ENCODE results near the gene MT1A. TPM values are rescaled to one million over a fixed set of nuclear protein-coding genes. Genes with fewer than 3 reads are reported as not detected.

MT1A gene
- total and polyA plus RNA-seq, 10 of the 15 experiments (the other 5 are each of a cell fraction or from before 2014, with no cell fraction given), result not detected

GRCh38 chr16:56608876-56609462 lies 29.5 kb upstream of the MT1A start:
- intact Hi-C loops (cut with micrococcal nuclease; ENCODE audit: unreplicated experiment) (loop anchor here (1.0 kb wide), 2 partner anchors 21 to 73 kb away; partner anchors contain the start of gene MT1X), in situ Hi-C loops (cut with MboI) (no loop called here)
- POLR2A ChIA-PET, result interaction anchor here (1.2 to 1.7 kb wide), 3 partner anchors 17 to 74 kb away, joined by 3 to 6 read pairs (median 3); partner anchors contain the start of genes MT1E and MT1X
- under 1% methylated on average over 21 of the region's 21 CpGs for WGBS (ENCODE audit: insufficient coverage, insufficient replicate concordance, low lambda C conversion rate, missing lambda C conversion rate)
- RAD21 ChIA-PET (ENCODE audit: unreplicated experiment), result interaction anchor here (1.0 to 4.6 kb wide), 7 partner anchors 15 to 93 kb away, joined by 4 to 23 read pairs (median 5); partner anchors contain the start of gene MT1E
- no peak overlapping the region for H3K27ac ChIP-seq (ENCODE audit: control insufficient read depth, insufficient read depth)
- DNase-seq (ENCODE audit: low read depth, low spot score), result no peak
- BruUV-seq (replicated peaks), result TSS peak; percentile 100
- CTCF ChIA-PET, result interaction anchor here (0.6 to 10.0 kb wide), 7 partner anchors 8 to 93 kb away, joined by 3 to 77 read pairs (median 5); partner anchors contain the start of gene MT1E
- no peaks in the 10 kb centered on the region; a peak in 1 of 4 replicates for H3K27me3 ChIP-seq (replicated peaks in 1 of 2; ENCODE audit: control insufficient read depth in 2 of 2, insufficient read depth in 2 of 2, low read length in 1 of 2)
- H4K20me1 ChIP-seq (ENCODE audit: control insufficient read depth, insufficient read depth), result no peaks in the 10 kb centered on the region
- H2AFZ ChIP-seq (ENCODE audit: control insufficient read depth, low read depth, low read length), result no peak overlapping the region; the same call in 1 of the 2 replicates
- H3K36me3 ChIP-seq (ENCODE audit: control insufficient read depth in 2 of 2, insufficient read depth in 2 of 2, low read length in 1 of 2), result no peaks in the 10 kb centered on the region
- no peaks in the 10 kb centered on the region for H3K9me3 ChIP-seq (replicated peaks; ENCODE audit: control insufficient read depth, insufficient read depth, low read length)
- SMC1A ChIA-PET (ENCODE audit: uncharacterized antibody, unreplicated experiment), result interaction anchor here (1.5 to 4.6 kb wide), 3 partner anchors 20 to 92 kb away, joined by 6 to 27 read pairs (median 9); no protein-coding TSS in a partner anchor
- H3K4me3 ChIP-seq, result peak overlapping the region; percentile 70
- peak overlapping the region; percentile 21; the same call in 1 of the 2 replicates for H3K9ac ChIP-seq (ENCODE audit: control insufficient read depth, insufficient read depth, low read length)
- no peak for FAIRE-seq
- peak; percentile 7; the same call in 2 of the 3 replicates for ATAC-seq
- no peaks in the 10 kb centered on the region for H3K79me2 ChIP-seq (ENCODE audit: control insufficient read depth, insufficient read depth, low read length)
- H3K4me1 ChIP-seq (ENCODE audit: control insufficient read depth, insufficient read depth, low read length), result peaks cover 25% of the 10 kb centered on the region
- H3K4me2 ChIP-seq (ENCODE audit: control insufficient read depth, insufficient read depth), result peak overlapping the region; percentile 82
- no peak for TF ChIP-seq E2F8 (IDR thresholded peaks at IDR 0.05; ENCODE audit: low read depth, partially characterized antibody)
- no peak for TF ChIP-seq POLR2AphosphoS2 (IDR thresholded peaks at IDR 0.05; ENCODE audit: low read depth, low read length)
- TF ChIP-seq SIN3A (IDR thresholded peaks at IDR 0.05; ENCODE audit: low read depth, low read length), result no peak
- TF ChIP-seq RUNX3 (IDR thresholded peaks at IDR 0.05; ENCODE audit: low read length), result no peak; the same call in 1 of the 2 replicates
- no peak for TF ChIP-seq NFYB (IDR thresholded peaks at IDR 0.05; ENCODE audit: insufficient read depth, low read depth, low read length)
- no peak for TF ChIP-seq ATF7 (IDR thresholded peaks at IDR 0.05; ENCODE audit: low read depth)
- TF ChIP-seq SREBF1 (IDR thresholded peaks at IDR 0.05; ENCODE audit: low read length), result no peak
- peak; percentile 2 for TF ChIP-seq MEF2B (IDR thresholded peaks at IDR 0.05; ENCODE audit: partially characterized antibody, poor library complexity, severe bottlenecking)
- TF ChIP-seq DPF2 (IDR thresholded peaks at IDR 0.05), result 0 out of 2 replicates have a peak, but pooled peaks have one; percentile 36
- TF ChIP-seq IKZF1 (conservative IDR thresholded peaks at IDR 0.05), result no peak

All from GM12878 (cell line).